HEK293 (cell line): ENCODE measurements around the gene STX18.

ENCODE experiments used
- GLIS2 ChIP-seq: fragments of 450-650 bp; formaldehyde crosslinking; IDR thresholded peaks from 2 replicates; pipeline ENCODE4 v1.5.1; 2016; ENCODE audit warnings: missing biosample characterization, missing genetic modification characterization
- ZBTB1 ChIP-seq: fragments of 450-650 bp; formaldehyde crosslinking; IDR thresholded peaks from 2 replicates; pipeline ENCODE4 v1.5.1; 2016; ENCODE audit warnings: missing biosample characterization, missing genetic modification characterization
- ZBTB8A ChIP-seq: fragments of 450-650 bp; formaldehyde crosslinking; IDR thresholded peaks from 2 replicates; pipeline ENCODE4 v1.5.1; 2016; ENCODE audit warnings: missing biosample characterization, missing genetic modification characterization
- ZNF24 ChIP-seq: fragments of 450-650 bp; formaldehyde crosslinking; IDR thresholded peaks from 2 replicates; pipeline ENCODE4 v1.5.1; 2016; ENCODE audit warnings: missing biosample characterization, missing genetic modification characterization
- ZNF501 ChIP-seq: fragments of 450-650 bp; formaldehyde crosslinking; IDR thresholded peaks from 2 replicates; pipeline ENCODE4 v1.5.1; 2016; ENCODE audit warnings: missing biosample characterization, missing genetic modification characterization
- TF ChIP-seq, protein P1 (sequence below): fragments of 450-650 bp; formaldehyde crosslinking; IDR thresholded peaks from 2 replicates; pipeline ENCODE4 v1.5.1; 2016; ENCODE audit warnings: missing biosample characterization, missing genetic modification characterization
- TF ChIP-seq, protein P2 (sequence below): fragments of 450-650 bp; formaldehyde crosslinking; IDR thresholded peaks from 2 replicates; pipeline ENCODE4 v1.5.1; 2016; ENCODE audit warnings: missing biosample characterization, missing genetic modification characterization
- TF ChIP-seq, protein P3 (sequence below): sonication (generic); formaldehyde crosslinking; IDR thresholded peaks from 2 replicates; pipeline ENCODE4 v1.8.1; 2022; ENCODE audit warnings: mild to moderate bottlenecking, moderate library complexity, missing genetic modification reagents
- TF ChIP-seq, protein P4 (sequence below): fragments of 450-650 bp; formaldehyde crosslinking; IDR thresholded peaks from 2 replicates; pipeline ENCODE4 v1.5.1; 2016; ENCODE audit warnings: missing biosample characterization, missing genetic modification characterization, borderline replicate concordance

DNA sequence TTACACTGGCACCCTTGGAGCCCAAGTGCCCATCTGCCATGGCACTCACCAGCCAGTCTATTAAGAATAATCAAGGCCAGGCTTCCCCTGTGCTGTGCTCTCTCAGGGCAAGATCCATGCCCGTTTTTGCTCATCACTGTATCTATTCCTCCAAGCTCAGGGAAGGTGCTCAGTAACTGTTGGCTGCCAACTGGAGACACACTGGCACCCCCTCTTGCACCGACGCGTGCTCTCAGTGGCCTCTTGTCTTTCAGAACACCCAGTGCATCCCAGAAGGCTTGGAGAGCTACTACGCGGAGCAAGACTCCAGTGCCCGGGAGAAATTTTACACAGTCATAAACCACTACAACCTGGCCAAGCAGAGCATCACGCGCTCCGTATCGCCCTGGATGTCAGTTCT is 124.9 kb downstream of the STX18 start:
- TF ChIP-seq, protein P1, sequence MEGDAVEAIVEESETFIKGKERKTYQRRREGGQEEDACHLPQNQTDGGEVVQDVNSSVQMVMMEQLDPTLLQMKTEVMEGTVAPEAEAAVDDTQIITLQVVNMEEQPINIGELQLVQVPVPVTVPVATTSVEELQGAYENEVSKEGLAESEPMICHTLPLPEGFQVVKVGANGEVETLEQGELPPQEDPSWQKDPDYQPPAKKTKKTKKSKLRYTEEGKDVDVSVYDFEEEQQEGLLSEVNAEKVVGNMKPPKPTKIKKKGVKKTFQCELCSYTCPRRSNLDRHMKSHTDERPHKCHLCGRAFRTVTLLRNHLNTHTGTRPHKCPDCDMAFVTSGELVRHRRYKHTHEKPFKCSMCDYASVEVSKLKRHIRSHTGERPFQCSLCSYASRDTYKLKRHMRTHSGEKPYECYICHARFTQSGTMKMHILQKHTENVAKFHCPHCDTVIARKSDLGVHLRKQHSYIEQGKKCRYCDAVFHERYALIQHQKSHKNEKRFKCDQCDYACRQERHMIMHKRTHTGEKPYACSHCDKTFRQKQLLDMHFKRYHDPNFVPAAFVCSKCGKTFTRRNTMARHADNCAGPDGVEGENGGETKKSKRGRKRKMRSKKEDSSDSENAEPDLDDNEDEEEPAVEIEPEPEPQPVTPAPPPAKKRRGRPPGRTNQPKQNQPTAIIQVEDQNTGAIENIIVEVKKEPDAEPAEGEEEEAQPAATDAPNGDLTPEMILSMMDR: no peak
- TF ChIP-seq, protein P2, sequence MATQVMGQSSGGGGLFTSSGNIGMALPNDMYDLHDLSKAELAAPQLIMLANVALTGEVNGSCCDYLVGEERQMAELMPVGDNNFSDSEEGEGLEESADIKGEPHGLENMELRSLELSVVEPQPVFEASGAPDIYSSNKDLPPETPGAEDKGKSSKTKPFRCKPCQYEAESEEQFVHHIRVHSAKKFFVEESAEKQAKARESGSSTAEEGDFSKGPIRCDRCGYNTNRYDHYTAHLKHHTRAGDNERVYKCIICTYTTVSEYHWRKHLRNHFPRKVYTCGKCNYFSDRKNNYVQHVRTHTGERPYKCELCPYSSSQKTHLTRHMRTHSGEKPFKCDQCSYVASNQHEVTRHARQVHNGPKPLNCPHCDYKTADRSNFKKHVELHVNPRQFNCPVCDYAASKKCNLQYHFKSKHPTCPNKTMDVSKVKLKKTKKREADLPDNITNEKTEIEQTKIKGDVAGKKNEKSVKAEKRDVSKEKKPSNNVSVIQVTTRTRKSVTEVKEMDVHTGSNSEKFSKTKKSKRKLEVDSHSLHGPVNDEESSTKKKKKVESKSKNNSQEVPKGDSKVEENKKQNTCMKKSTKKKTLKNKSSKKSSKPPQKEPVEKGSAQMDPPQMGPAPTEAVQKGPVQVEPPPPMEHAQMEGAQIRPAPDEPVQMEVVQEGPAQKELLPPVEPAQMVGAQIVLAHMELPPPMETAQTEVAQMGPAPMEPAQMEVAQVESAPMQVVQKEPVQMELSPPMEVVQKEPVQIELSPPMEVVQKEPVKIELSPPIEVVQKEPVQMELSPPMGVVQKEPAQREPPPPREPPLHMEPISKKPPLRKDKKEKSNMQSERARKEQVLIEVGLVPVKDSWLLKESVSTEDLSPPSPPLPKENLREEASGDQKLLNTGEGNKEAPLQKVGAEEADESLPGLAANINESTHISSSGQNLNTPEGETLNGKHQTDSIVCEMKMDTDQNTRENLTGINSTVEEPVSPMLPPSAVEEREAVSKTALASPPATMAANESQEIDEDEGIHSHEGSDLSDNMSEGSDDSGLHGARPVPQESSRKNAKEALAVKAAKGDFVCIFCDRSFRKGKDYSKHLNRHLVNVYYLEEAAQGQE: no peak
- TF ChIP-seq, protein P3, sequence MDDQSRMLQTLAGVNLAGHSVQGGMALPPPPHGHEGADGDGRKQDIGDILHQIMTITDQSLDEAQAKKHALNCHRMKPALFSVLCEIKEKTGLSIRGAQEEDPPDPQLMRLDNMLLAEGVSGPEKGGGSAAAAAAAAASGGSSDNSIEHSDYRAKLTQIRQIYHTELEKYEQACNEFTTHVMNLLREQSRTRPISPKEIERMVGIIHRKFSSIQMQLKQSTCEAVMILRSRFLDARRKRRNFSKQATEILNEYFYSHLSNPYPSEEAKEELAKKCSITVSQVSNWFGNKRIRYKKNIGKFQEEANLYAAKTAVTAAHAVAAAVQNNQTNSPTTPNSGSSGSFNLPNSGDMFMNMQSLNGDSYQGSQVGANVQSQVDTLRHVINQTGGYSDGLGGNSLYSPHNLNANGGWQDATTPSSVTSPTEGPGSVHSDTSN: no peak
- TF ChIP-seq, protein P4, sequence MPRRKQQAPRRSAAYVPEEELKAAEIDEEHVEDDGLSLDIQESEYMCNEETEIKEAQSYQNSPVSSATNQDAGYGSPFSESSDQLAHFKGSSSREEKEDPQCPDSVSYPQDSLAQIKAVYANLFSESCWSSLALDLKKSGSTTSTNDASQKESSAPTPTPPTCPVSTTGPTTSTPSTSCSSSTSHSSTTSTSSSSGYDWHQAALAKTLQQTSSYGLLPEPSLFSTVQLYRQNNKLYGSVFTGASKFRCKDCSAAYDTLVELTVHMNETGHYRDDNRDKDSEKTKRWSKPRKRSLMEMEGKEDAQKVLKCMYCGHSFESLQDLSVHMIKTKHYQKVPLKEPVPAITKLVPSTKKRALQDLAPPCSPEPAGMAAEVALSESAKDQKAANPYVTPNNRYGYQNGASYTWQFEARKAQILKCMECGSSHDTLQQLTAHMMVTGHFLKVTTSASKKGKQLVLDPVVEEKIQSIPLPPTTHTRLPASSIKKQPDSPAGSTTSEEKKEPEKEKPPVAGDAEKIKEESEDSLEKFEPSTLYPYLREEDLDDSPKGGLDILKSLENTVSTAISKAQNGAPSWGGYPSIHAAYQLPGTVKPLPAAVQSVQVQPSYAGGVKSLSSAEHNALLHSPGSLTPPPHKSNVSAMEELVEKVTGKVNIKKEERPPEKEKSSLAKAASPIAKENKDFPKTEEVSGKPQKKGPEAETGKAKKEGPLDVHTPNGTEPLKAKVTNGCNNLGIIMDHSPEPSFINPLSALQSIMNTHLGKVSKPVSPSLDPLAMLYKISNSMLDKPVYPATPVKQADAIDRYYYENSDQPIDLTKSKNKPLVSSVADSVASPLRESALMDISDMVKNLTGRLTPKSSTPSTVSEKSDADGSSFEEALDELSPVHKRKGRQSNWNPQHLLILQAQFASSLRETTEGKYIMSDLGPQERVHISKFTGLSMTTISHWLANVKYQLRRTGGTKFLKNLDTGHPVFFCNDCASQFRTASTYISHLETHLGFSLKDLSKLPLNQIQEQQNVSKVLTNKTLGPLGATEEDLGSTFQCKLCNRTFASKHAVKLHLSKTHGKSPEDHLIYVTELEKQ (tag by site-specific recombination): no peak
- TF ChIP-seq ZBTB1 (tag by site-specific recombination) (no peak), ZBTB8A (tag by site-specific recombination) (no peak), GLIS2 (tag by site-specific recombination) (no peak), ZNF24 (tag by site-specific recombination) (no peak), ZNF501 (tag by site-specific recombination) (no peak)
